Measurements from ENCODE around the gene FUCA1.

- no peak for TF ChIP-seq CTCF (conservative IDR thresholded peaks at IDR 0.05; ENCODE audit: low read depth, low read length)
- no peak for TF ChIP-seq POLR2A (IDR thresholded peaks at IDR 0.05; ENCODE audit: low read depth, low read length)
- no peak for TF ChIP-seq BHLHE40 (IDR thresholded peaks at IDR 0.05; ENCODE audit: low read depth, low read length)
- no peak for TF ChIP-seq CHD1 (IDR thresholded peaks at IDR 0.05; ENCODE audit: low read depth, low read length)
These were observed 21.0 kb upstream of the FUCA1 start for GRCh38 chr1:23889074-23889473.
